Esophagus (tissue), 2 donors: Measurements from ENCODE around the gene TRPV6. TPM values are rescaled to one million over a fixed set of nuclear protein-coding genes. Genes with fewer than 3 reads are reported as not detected.

Source experiments
- H3K27ac ChIP-seq, 2 donors: one replicate each; pipeline ENCODE4 v1.5.1; 2013; ENCODE audit warnings: low read depth in 2 of 2, mild to moderate bottlenecking in 2 of 2, inconsistent platforms in 1 of 2, low read length in 1 of 2, moderate library complexity in 1 of 2
- H3K27me3 ChIP-seq, 2 donors: one replicate each; pipeline ENCODE4 v1.6.1; 2013; ENCODE audit warnings: low read length in 2 of 2, control low read depth in 1 of 2, mild to moderate bottlenecking in 1 of 2; ENCODE audit not compliant: insufficient read depth in 2 of 2, control insufficient read depth in 1 of 2
- H3K36me3 ChIP-seq, 2 donors: one replicate each; pipeline ENCODE4 v1.6.1; 2013; ENCODE audit warnings: low read length in 1 of 2; ENCODE audit not compliant: control insufficient read depth in 2 of 2, insufficient read depth in 2 of 2
- H3K4me1 ChIP-seq, 2 donors: one replicate each; pipeline ENCODE4 v1.6.1; 2013; ENCODE audit warnings: low read length in 1 of 2; ENCODE audit not compliant: control insufficient read depth in 2 of 2, insufficient read depth in 2 of 2
- H3K4me3 ChIP-seq, 2 donors: one replicate each; pipeline ENCODE4 v1.5.1; 2013; ENCODE audit warnings: low read length in 2 of 2, mild to moderate bottlenecking in 2 of 2, low read depth in 1 of 2, moderate library complexity in 1 of 2
- H3K9me3 ChIP-seq, 2 donors: one replicate each; pipeline ENCODE4 v1.6.1; 2013; ENCODE audit warnings: mild to moderate bottlenecking in 2 of 2, low read depth in 1 of 2, low read length in 1 of 2, moderate library complexity in 1 of 2; ENCODE audit not compliant: control insufficient read depth in 2 of 2, insufficient read depth in 1 of 2
- WGBS, 2 donors: extraction: QIAGEN DNeasy Blood & Tissue Kit; methylation state at CpG; one replicate each; pipeline ENCODE4 v1.1.7; 2013; 5-methylcytosine and 5-hydroxymethylcytosine counted together
- polyA plus RNA-seq, 2 donors: library from polyadenylated mRNA; stranded (reverse); fragments of 200-250 nt; gene quantifications; one replicate each; pipeline ENCODE4 v1.2.3, GENCODE V29; 2013
- donor health status: healthy with polysubstance abuse.
- donor health status: Bipolar disorder and iron deficiency.

TRPV6 gene
- polyA plus RNA-seq, 2 donors, result 2.5 to 10.5 TPM

DNA sequence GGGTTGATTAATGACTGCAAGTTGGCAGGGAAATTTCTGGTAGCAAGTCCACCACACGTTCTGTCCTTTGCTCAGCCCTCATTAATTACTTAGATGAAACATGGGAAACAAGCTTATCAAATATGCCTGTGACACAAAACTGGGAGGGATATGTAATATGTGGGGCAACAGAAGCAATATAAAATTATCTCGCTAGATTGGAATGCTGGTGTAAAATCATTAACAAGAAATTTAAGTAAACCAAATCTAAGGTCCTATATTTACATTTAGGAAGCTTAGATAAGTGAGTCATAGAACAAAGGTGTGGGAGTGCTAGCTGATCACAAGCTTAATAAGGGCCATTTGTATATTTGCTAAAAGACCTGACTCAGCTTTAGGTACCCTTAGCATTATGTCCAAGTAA is 24.5 kb upstream of the TRPV6 start:
- Histone ChIP-seq H3K27me3 (no peaks in the 10 kb centered on the region), H3K4me3 (no peak overlapping the region), H3K27ac (no peak overlapping the region), H3K9me3 (no peaks in the 10 kb centered on the region), H3K36me3 (no peaks in the 10 kb centered on the region), H3K4me1 (peaks cover 0 to 4% of the 10 kb centered on the region in 2 donors)
- 34 to 35% methylated on average over 2 of the region's 2 CpGs for WGBS, 2 donors

DNA sequence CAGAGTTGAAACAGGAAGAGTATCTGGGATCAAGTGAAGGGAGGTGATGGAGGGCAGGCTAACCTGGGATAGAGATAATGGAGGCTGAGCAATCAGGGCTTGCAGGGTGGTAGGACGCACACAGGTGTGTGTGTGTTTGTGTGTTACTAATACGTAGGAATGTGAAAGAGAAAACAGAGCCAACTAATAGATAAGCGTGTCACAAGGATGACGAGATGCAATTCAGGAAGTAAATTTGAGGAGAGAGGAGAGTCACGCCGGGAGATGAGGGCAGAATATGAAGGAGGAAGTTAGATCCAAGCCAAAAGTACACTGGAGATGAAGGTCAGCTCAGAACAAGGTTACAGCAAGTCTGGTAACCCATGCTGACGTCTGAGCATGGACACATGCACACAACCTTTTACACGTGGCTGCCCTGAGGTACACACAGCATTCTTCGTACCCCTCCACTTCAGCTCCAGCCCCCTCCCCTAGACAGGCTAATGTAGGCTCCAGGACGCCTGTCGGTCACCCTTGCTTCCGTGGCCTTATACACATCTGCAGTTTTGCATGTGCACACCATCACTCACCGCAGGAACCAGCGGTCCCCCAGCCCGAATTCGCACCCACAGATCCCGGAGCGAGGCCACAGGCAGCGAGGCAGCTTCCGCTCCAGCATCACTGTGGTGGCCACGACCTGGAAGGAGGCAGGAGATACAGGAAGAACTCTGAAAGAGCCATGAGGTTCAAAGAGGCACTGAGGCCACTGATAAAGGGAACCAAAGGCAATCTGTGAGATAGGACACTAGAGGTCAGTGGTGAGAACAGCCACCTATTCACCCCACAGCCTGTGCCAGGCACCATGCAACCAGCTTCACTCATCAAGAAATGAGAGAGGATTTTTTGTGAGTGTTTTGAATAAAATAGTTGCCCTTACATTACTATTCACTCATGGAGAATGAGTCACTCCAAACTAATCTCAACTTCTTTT is 23.7 kb upstream of the TRPV6 start:
- no peak overlapping the region for H3K27ac ChIP-seq
- 64 to 80% methylated on average over 21 of the region's 21 CpGs for WGBS, 2 donors
- H3K36me3 ChIP-seq, result no peaks in the 10 kb centered on the region

DNA sequence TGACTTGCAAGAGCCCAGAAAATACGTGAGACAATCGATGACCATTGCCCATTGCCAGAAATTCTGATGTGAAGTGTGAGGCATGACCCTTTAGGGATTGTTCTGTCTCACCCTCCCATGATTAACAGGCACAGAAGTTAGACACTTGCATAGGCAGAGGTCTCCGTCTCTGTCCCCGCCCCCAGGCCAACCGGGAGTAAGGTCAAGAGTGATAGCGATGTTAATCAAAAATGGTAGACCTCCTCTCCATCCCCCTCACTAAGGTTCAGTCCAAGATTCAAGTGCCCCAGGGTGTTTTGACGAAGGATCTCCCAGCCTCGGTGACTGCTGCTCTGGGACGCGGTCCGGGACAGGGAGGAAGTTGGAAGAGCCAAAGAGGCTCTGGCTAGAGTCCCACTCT is 22.7 kb upstream of the TRPV6 start:
- WGBS, 2 donors, result 69 to 79% methylated on average over 11 of the region's 11 CpGs
- Histone ChIP-seq H3K36me3 (no peaks in the 10 kb centered on the region), H3K4me3 (no peak overlapping the region), H3K27ac (no peak overlapping the region), H3K27me3 (no peaks in the 10 kb centered on the region), H3K4me1 (peaks cover 0 to 4% of the 10 kb centered on the region in 2 donors), H3K9me3 (no peaks in the 10 kb centered on the region)

More for the DNA sequence above, 23.7 kb upstream of the TRPV6 start:
- peaks cover 0 to 4% of the 10 kb centered on the region in 2 donors for H3K4me1 ChIP-seq
- no peaks in the 10 kb centered on the region for H3K27me3 ChIP-seq
- H3K4me3 ChIP-seq, result no peak overlapping the region
- H3K9me3 ChIP-seq, result no peaks in the 10 kb centered on the region

DNA sequence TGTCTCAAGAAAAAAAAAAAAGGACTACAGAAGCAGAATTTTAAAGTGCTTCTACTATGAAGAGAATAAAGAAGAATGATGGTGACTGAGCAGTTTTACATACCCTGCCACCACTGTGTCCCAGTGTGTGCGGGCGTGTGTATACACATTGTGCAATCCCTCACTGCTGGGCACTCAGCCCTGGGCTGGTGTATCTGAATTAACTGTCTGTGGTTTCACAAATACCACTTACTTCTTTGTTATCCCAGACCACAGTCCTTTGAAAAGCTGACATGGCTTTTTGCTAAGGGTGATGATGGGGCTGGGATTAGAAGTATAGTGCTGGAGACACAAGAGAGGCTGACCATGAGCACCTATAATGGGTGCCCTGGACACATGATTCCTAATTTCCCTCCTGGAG is 21.1 kb upstream of the TRPV6 start:
- H3K27ac ChIP-seq, result no peak overlapping the region
- 85 to 87% methylated on average over 2 of the region's 2 CpGs for WGBS, 2 donors
- H3K27me3 ChIP-seq, result no peaks in the 10 kb centered on the region
- H3K36me3 ChIP-seq, result no peaks in the 10 kb centered on the region
- H3K4me1 ChIP-seq, result peaks cover 0 to 4% of the 10 kb centered on the region in 2 donors
- no peaks in the 10 kb centered on the region for H3K9me3 ChIP-seq
- no peak overlapping the region for H3K4me3 ChIP-seq

DNA sequence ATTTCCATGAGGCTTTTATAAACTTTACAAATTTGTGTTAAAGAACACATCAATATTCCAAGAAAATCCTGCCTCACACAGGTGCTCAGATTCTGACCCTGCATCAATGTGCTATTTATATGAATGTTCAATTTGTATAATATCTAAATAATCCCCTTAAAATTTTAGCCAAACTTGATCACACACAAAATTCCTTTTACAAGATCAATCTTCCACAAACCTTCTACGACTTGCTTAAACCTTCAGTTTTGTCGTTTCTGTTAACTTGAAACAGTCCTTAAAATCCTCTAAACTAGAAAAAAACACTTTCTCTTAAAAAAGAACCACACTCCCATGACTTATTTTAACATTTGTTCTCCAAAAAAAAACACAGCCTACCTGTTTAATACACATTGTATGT is 20.2 kb upstream of the TRPV6 start:
- Histone ChIP-seq H3K27ac (no peak overlapping the region), H3K36me3 (no peaks in the 10 kb centered on the region), H3K27me3 (no peaks in the 10 kb centered on the region), H3K4me1 (peaks cover 0 to 4% of the 10 kb centered on the region in 2 donors), H3K4me3 (no peak overlapping the region), H3K9me3 (no peaks in the 10 kb centered on the region)
- 88% methylated on average over 2 of the region's 2 CpGs for WGBS, 2 donors

DNA sequence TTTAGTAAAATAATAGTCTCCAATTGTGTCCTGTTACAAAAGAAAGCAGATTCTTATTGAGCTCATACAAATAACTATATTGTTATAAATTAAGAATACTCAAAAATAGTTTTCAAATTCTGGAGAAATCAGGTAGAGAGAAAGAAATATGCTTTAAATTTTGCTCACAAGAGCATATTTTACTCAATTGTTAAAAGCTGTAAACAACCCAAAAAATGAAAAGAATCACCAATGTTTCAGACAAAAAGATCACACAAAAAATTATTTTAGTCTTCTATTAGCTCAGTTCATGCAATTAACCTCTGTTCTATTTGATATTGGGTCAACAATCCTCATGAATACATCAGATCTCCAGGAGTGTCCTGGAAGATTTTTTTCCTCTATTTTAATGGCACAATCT is 18.6 kb upstream of the TRPV6 start:
- no peaks in the 10 kb centered on the region for H3K27me3 ChIP-seq
- H3K4me3 ChIP-seq, result no peak overlapping the region
- no peaks in the 10 kb centered on the region for H3K36me3 ChIP-seq
- H3K9me3 ChIP-seq, result no peaks in the 10 kb centered on the region
- no peaks in the 10 kb centered on the region for H3K4me1 ChIP-seq
- no peak overlapping the region for H3K27ac ChIP-seq

DNA sequence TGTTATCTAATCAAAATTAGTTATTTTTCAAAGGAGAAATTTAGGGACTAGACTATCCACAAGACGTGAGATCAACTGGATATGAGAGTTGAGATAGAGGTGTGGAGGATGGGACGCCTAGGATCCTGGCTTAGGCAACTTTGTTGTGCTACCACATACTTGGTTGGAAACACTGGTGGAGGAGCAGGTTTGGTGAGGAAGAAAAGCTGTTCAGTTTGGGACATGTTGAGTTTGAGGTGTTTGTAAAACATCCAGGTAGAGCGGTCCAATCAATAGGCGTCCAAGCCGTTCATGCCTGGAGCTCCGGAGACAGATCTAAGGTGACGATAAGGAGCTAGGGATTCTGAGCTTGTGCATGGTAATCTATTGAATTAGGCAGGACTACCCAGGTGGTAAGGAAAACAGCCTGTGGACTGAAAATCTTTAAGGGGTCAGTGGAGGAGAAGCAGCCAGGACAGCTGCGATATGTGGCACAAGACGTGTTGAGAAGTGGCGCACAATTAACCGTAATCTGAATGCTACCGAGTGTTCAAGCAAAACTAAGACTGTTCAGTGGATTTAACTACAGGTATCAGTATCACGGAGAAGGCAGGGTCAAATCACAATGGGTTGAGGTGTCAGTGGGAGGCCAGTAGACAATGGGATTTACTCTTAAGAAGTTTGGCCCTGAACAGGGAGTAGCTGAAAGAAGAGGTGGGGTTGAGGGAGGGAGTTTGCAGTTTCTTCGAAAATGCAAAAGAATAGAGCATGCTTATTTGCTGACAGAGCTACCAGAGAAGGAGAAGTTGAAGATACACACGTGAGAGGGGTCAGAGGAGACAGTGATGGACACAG is 16.1 kb upstream of the TRPV6 start:
- H3K4me1 ChIP-seq, result peaks cover 0 to 3% of the 10 kb centered on the region in 2 donors
- no peaks in the 10 kb centered on the region for H3K27me3 ChIP-seq
- H3K4me3 ChIP-seq, result peak overlapping the region in 1 of 2 donors; percentile 3
- peak overlapping the region; percentile 38 to 54 for H3K27ac ChIP-seq
- H3K9me3 ChIP-seq, result no peaks in the 10 kb centered on the region
- no peaks in the 10 kb centered on the region for H3K36me3 ChIP-seq
- 49 to 59% methylated on average over 15 of the region's 15 CpGs for WGBS, 2 donors

DNA sequence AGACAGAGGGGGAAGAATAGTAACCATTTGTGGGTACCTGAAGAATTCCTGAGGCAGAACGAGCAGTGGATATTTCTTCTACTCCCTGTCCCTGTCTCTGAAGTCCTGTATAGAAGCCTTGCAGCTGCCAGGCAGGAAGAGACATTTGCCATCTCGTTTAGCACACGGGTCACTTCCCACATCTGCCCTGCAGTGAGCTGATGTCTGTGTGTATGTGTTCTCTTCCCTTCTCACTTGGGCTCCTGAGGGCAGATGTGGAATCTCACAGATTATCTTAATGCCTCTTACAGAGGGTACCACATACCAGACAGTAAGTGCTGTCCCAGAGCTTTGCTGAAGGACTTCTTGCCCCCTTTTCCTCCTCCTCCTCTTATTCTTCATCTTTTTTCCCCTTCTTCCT is 14.1 kb upstream of the TRPV6 start:
- WGBS, 2 donors, result 18 to 21% methylated on average over 3 of the region's 3 CpGs
- peaks cover 0 to 3% of the 10 kb centered on the region in 2 donors for H3K4me1 ChIP-seq

DNA sequence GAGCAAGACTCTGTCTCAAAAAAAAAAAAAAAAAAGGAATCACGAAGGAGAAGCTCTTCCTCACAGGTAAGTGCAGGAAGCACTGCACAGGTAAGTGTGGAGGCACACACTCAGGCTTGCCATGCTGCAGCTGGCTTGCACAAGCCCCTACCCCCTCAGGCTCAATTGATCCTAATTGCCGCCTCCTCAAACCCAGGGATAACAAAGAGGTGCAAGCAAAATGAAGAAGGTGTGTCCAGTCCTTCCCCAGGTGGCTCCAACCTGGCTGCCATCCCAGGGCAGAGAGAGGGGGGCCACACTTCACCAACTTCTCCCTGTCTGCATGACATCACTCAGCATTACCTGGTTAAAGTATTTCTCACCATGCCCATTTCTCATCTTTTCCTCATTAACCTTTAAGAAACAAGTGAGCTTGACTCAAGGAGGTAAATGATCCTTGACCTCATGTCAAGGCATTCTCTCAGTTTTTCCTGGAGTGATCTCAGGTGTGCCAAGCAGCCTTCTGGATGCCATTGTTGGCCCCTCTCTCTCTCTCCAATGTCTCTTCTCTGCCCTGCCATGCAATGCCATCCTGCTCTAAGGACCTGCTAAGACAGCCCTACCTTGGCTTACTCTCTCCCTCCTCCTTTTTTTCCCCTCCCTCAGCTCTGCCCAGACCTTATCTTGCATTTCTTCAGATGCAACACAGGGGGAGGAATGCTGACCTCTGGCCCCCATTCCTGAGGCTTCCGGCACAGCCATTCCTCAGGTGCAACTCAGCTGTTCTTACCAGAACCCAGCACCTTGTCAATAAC is 13.0 kb upstream of the TRPV6 start:
- H3K27ac ChIP-seq, result peak overlapping the region in 1 of 2 donors; percentile 26
- H3K9me3 ChIP-seq, result no peaks in the 10 kb centered on the region
- no peaks in the 10 kb centered on the region for H3K27me3 ChIP-seq
- H3K36me3 ChIP-seq, result no peaks in the 10 kb centered on the region
- peaks cover 0 to 3% of the 10 kb centered on the region in 2 donors for H3K4me1 ChIP-seq
- H3K4me3 ChIP-seq, result no peak overlapping the region
- 42 to 55% methylated on average over 2 to 3 of the region's 3 CpGs for WGBS, 2 donors

More for the DNA sequence above, 14.1 kb upstream of the TRPV6 start:
- H3K4me3 ChIP-seq, result no peak overlapping the region
- H3K36me3 ChIP-seq, result no peaks in the 10 kb centered on the region
- H3K27me3 ChIP-seq, result no peaks in the 10 kb centered on the region
- no peaks in the 10 kb centered on the region for H3K9me3 ChIP-seq
- H3K27ac ChIP-seq, result no peak overlapping the region
